HepG2 (cell line): Measurements from ENCODE around the gene MYLK3. TPM values are rescaled to one million over a fixed set of nuclear protein-coding genes. Genes with fewer than 3 reads are reported as not detected.

Experiments
- DPF2 ChIP-seq: sonication (generic); formaldehyde crosslinking; IDR thresholded peaks from 2 replicates; pipeline ENCODE4 v1.4.0; 2020; ENCODE audit warnings: mild to moderate bottlenecking, low read depth, missing genetic modification reagents, borderline replicate concordance
- FOXA1 ChIP-seq, 2 experiments: fragments of 450-650 bp in 1 of 2; sonication (generic) in 1 of 2; formaldehyde crosslinking in 1 of 2; IDR thresholded peaks; 2 replicates each; pipeline versions ENCODE4 v1.4.0 to v1.6.1; 2016 to 2020; ENCODE audit warnings: missing genetic modification reagents in 1 of 2
- FOXP1 ChIP-seq, 2 experiments: fragments of 450-650 bp in 1 of 2; IDR thresholded peaks; 2 replicates each; pipeline ENCODE4 v1.6.1; 2017 to 2018; ENCODE audit warnings: antibody characterized with exemption in 1 of 2
- HNF4A ChIP-seq: sonication (generic); formaldehyde crosslinking; IDR thresholded peaks from 2 replicates; pipeline ENCODE4 v1.4.0; 2020; ENCODE audit warnings: missing genetic modification reagents
- KAT2B ChIP-seq: fragments of 150-350 bp; IDR thresholded peaks from 2 replicates; pipeline ENCODE4 v1.6.1; 2014; ENCODE audit warnings: low read depth, low read length, borderline replicate concordance
- KAT8 ChIP-seq: IDR thresholded peaks from 2 replicates; pipeline ENCODE4 v1.6.1; 2016; ENCODE audit warnings: missing genetic modification reagents, missing compliant biosample characterization
- KMT2A ChIP-seq: sonication (generic); formaldehyde crosslinking; IDR thresholded peaks from 2 replicates; pipeline ENCODE4 v1.4.0; 2020; ENCODE audit warnings: missing genetic modification reagents
- MEIS1 ChIP-seq: sonication (generic); formaldehyde crosslinking; IDR thresholded peaks from 2 replicates; pipeline ENCODE4 v1.9.0; 2021; ENCODE audit warnings: mild to moderate bottlenecking, missing genetic modification reagents, moderate library complexity, borderline replicate concordance
- PATZ1 ChIP-seq: sonication (generic); formaldehyde crosslinking; IDR thresholded peaks from 2 replicates; pipeline ENCODE4 v1.4.0; 2020; ENCODE audit warnings: missing genetic modification reagents
- PHF5A ChIP-seq: IDR thresholded peaks from one replicate; pipeline ENCODE4 v1.6.1; 2018; ENCODE audit warnings: low read depth, missing genetic modification reagents; ENCODE audit not compliant: unreplicated experiment
- PHF8 ChIP-seq: sonication (generic); formaldehyde crosslinking; IDR thresholded peaks from 2 replicates; pipeline ENCODE4 v1.5.0; 2020; ENCODE audit warnings: missing genetic modification reagents
- RBAK ChIP-seq: sonication (generic); formaldehyde crosslinking; IDR thresholded peaks from 2 replicates; pipeline ENCODE4 v1.5.1; 2020; ENCODE audit warnings: mild to moderate bottlenecking, missing genetic modification reagents
- SAFB2 ChIP-seq: sonication (generic); formaldehyde crosslinking; IDR thresholded peaks from 2 replicates; pipeline ENCODE4 v1.5.1; 2020; ENCODE audit warnings: missing genetic modification reagents, low read depth, mild to moderate bottlenecking, borderline replicate concordance
- SETDB1 ChIP-seq: sonication (generic); formaldehyde crosslinking; IDR thresholded peaks from 2 replicates; pipeline ENCODE4 v1.5.1; 2020; ENCODE audit warnings: missing genetic modification reagents, mild to moderate bottlenecking, borderline replicate concordance
- TFE3 ChIP-seq: IDR thresholded peaks from 2 replicates; pipeline ENCODE4 v1.6.1; 2016
- ZNF138 ChIP-seq: sonication (generic); formaldehyde crosslinking; IDR thresholded peaks from 2 replicates; pipeline ENCODE4 v1.5.0; 2020; ENCODE audit warnings: mild to moderate bottlenecking, low read depth, missing genetic modification reagents
- ZNF24 ChIP-seq: fragments of 450-650 bp; IDR thresholded peaks from 2 replicates; pipeline ENCODE4 v1.6.1; 2017; ENCODE audit warnings: antibody characterized with exemption, mild to moderate bottlenecking
- ZNF484 ChIP-seq: sonication (generic); formaldehyde crosslinking; IDR thresholded peaks from 2 replicates; pipeline ENCODE4 v1.5.1; 2020; ENCODE audit warnings: mild to moderate bottlenecking, low read depth, missing genetic modification reagents, borderline replicate concordance
- ZNF883 ChIP-seq: sonication (generic); formaldehyde crosslinking; IDR thresholded peaks from 2 replicates; pipeline ENCODE4 v1.5.1; 2020; ENCODE audit warnings: mild to moderate bottlenecking, missing genetic modification reagents; ENCODE audit errors: not compliant biosample characterization
- polyA plus RNA-seq, 8 experiments: library from polyadenylated mRNA; depleted of rRNA in 3 of 8; stranded (reverse) in 7 of 8; unstranded in 1 of 8; fragments of >200 nt; fragmentation: Illumina TruSeq in 4 of 8; extraction: Trizol in 4 of 8; gene quantifications; 2 replicates each; pipeline versions ENCODE4 v1.2.1 to v1.2.3, GENCODE V29; 2011 to 2016; ENCODE audit warnings: low read depth in 4 of 8, missing spikeins in 1 of 8, mixed read lengths in 1 of 8; ENCODE audit not compliant: insufficient read depth in 1 of 8
- total RNA-seq, 5 experiments: library from RNA; depleted of rRNA; stranded (reverse); fragments of >200 nt; fragmentation: Illumina TruSeq; extraction: Trizol; gene quantifications; 2 replicates each; pipeline ENCODE4 v1.2.3, GENCODE V29; 2016; ENCODE audit warnings: low read depth in 1 of 5
- TF ChIP-seq, protein P1 (sequence below): sonication (generic); formaldehyde crosslinking; IDR thresholded peaks from 2 replicates; pipeline ENCODE4 v1.4.0; 2020; ENCODE audit warnings: missing genetic modification reagents, borderline replicate concordance

MYLK3 gene
- total and polyA plus RNA-seq, 2 of the 13 experiments (the other 11 are each of a cell fraction or from before 2014, with no cell fraction given) = 0.04 to 0.18 TPM

DNA sequence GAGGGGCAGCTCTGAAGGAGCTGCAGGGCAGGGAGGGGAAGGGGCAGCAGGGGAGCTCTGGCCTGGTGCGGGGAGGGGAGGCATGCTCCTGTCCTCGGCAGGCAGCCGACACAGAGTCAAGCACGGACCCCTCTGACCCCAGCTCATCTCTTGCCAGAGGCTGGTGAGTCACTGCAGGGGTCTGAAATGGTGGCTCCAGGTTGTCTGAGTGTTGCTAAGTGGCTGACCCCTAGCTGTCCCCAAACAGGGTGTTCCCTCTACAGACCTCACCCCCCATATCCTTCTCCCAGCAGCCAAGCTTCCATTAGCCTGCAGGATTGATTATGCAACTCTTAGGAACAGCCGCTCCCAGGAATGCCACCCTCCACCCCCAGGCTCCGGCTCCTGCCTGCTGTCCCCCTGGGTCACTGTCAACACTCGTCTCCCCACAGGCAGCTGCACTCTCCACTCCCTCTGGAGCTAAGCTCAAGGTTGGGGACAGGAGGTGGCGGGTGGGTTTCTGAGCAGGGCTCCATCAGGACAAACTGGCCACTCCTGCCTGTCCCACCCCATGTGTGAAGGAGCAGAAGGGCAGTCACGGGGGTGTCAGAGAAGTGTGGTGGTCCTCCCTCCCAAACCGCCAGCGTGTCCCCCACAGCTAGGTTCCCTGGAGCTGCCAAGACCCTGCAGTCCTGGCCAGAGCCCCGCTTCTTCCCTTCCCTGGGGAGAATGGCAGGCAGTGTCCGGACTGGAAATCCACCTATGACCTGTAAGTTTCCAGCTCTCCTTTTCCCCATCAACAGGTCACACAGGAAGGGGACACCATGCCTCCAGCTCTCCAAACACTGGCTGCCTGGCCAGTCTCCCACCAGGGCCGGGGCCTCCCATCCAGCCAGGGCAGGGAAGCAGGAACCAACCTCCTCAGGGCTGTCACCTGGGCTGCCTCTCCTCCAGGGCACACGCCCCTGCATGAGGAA is 1.0 kb downstream of the MYLK3 start (continued):
- peak; percentile 86 for TF ChIP-seq PATZ1
- no peak for TF ChIP-seq PHF8 (CRISPR knock-in tag)
- TF ChIP-seq TFE3 (CRISPR knock-in tag) = no peak
- TF ChIP-seq ZNF883 (CRISPR knock-in tag) = no peak
- TF ChIP-seq KMT2A (CRISPR knock-in tag) = no peak
- TF ChIP-seq SETDB1 (CRISPR knock-in tag) = no peak
- no peak for TF ChIP-seq FOXA1 (IDR thresholded peaks at IDR 0.05)
- TF ChIP-seq FOXA1 (CRISPR knock-in tag; IDR thresholded peaks at IDR 0.05) = 0 out of 2 replicates have a peak, but pooled peaks have one; percentile 27
- TF ChIP-seq HNF4A = peak; percentile 42; the same call in 1 of the 2 replicates
- TF ChIP-seq PHF5A (CRISPR knock-in tag) = no peak
- no peak for TF ChIP-seq FOXP1 (IDR thresholded peaks at IDR 0.05)
- no peak for TF ChIP-seq FOXP1 (CRISPR knock-in tag; IDR thresholded peaks at IDR 0.05)
- TF ChIP-seq ZNF24 = no peak
- TF ChIP-seq, protein P1, sequence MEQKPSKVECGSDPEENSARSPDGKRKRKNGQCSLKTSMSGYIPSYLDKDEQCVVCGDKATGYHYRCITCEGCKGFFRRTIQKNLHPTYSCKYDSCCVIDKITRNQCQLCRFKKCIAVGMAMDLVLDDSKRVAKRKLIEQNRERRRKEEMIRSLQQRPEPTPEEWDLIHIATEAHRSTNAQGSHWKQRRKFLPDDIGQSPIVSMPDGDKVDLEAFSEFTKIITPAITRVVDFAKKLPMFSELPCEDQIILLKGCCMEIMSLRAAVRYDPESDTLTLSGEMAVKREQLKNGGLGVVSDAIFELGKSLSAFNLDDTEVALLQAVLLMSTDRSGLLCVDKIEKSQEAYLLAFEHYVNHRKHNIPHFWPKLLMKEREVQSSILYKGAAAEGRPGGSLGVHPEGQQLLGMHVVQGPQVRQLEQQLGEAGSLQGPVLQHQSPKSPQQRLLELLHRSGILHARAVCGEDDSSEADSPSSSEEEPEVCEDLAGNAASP (CRISPR knock-in tag) = peak; percentile 46; the same call in 1 of the 2 replicates
- no peak for TF ChIP-seq DPF2 (CRISPR knock-in tag)
- TF ChIP-seq KAT2B = no peak
- 0 out of 2 replicates have a peak, but pooled peaks have one; percentile 51 for TF ChIP-seq SAFB2
- no peak for TF ChIP-seq ZNF138
- no peak for TF ChIP-seq ZNF484
- no peak for TF ChIP-seq MEIS1 (CRISPR knock-in tag)
- no peak for TF ChIP-seq RBAK (CRISPR knock-in tag)
- TF ChIP-seq KAT8 (CRISPR knock-in tag) = no peak
